Measurements from ENCODE around the gene TPBGL. TPM values are rescaled to one million over a fixed set of nuclear protein-coding genes. Genes with fewer than 3 reads are reported as not detected.
"Not testable (repeated sequence)": the region's sequence is repeated elsewhere in the genome, so short reads cannot be mapped to it uniquely, and the experiment has no call there.

TPBGL gene
- polyA plus RNA-seq, 10 donors, result 0.08 to 0.56 (median 0.28) TPM

GRCh38 chr11:75271730-75272129 lies 31.2 kb downstream of the TPBGL start:
- no peak for DNase-seq

GRCh38 chr11:75272391-75272790 lies 31.8 kb downstream of the TPBGL start:
- no peak for DNase-seq

GRCh38 chr11:75272821-75273301 lies 32.3 kb downstream of the TPBGL start:
- no peak for DNase-seq

- DNase-seq, result no peak
Measured at GRCh38 chr11:75273411-75274391, 33.1 kb downstream of the TPBGL start.

- not testable (repeated sequence) for DNase-seq
Measured at GRCh38 chr11:75274716-75275115, 34.1 kb downstream of the TPBGL start.

GRCh38 chr11:75275581-75275980 lies 35.0 kb downstream of the TPBGL start:
- DNase-seq, result peak in 1 of 3 donors; percentile 45

- DNase-seq, result no peak
Measured at GRCh38 chr11:75276186-75276585, 35.6 kb downstream of the TPBGL start.

GRCh38 chr11:75276686-75277085 lies 36.1 kb downstream of the TPBGL start:
- no peak for DNase-seq

GRCh38 chr11:75277211-75277805 lies 36.7 kb downstream of the TPBGL start:
- DNase-seq, result no peak

- no peak for DNase-seq
Measured at GRCh38 chr11:75277991-75278790, 37.6 kb downstream of the TPBGL start.

- no peak for DNase-seq
Measured at GRCh38 chr11:75279273-75279672, 38.7 kb downstream of the TPBGL start.

- DNase-seq, result peak; percentile 60 to 88 (median 83)
Measured at GRCh38 chr11:75280227-75280701, 39.7 kb downstream of the TPBGL start.

GRCh38 chr11:75280770-75281468 lies 40.3 kb downstream of the TPBGL start:
- no peak for DNase-seq

- DNase-seq, result no peak
Measured at GRCh38 chr11:75281469-75282095, 41.0 kb downstream of the TPBGL start.

- DNase-seq, result no peak
Measured at GRCh38 chr11:75283391-75283931, 42.9 kb downstream of the TPBGL start.

- no peak for DNase-seq
Measured at GRCh38 chr11:75285776-75286360, 45.3 kb downstream of the TPBGL start.

GRCh38 chr11:75286826-75287465 lies 46.4 kb downstream of the TPBGL start:
- DNase-seq, result no peak

- DNase-seq, result no peak
Measured at GRCh38 chr11:75287579-75287978, 47.0 kb downstream of the TPBGL start.

GRCh38 chr11:75289511-75289760 lies 48.9 kb downstream of the TPBGL start:
- no peak for DNase-seq

- no peak for DNase-seq
Measured at GRCh38 chr11:75289919-75290318, 49.3 kb downstream of the TPBGL start.

Measured in muscle of back (tissue), 11 donors.